Measurements from ENCODE around the gene KIAA1755.

Gene KIAA1755

GRCh38 chr20:38260378-38261053 lies at the start of gene KIAA1755:
KIAA1755 (minus strand) TSS chr20:38260735; CDS start chr20:38260500, 235 bp downstream.
- TF ChIP-seq CTCF (conservative IDR thresholded peaks at IDR 0.05), result no peak
- no peak within 1 kb of the TSS for H3K27ac ChIP-seq

- TF ChIP-seq CTCF (conservative IDR thresholded peaks at IDR 0.05), result no peak
- H3K27ac ChIP-seq, result no peak overlapping the region
Measured at GRCh38 chr20:38308447-38308846, 47.9 kb upstream of the KIAA1755 start.

GRCh38 chr20:38308047-38308438 lies 47.5 kb upstream of the KIAA1755 start:
- H3K27ac ChIP-seq, result no peak overlapping the region
- no peak for TF ChIP-seq CTCF (conservative IDR thresholded peaks at IDR 0.05)

- no peak for TF ChIP-seq CTCF (conservative IDR thresholded peaks at IDR 0.05)
- H3K27ac ChIP-seq, result no peak overlapping the region
Measured at GRCh38 chr20:38307371-38308046, 47.0 kb upstream of the KIAA1755 start.

GRCh38 chr20:38306379-38306778 lies 45.8 kb upstream of the KIAA1755 start:
- no peak for TF ChIP-seq CTCF (conservative IDR thresholded peaks at IDR 0.05)
- no peak overlapping the region for H3K27ac ChIP-seq

- H3K27ac ChIP-seq, result no peak overlapping the region
- TF ChIP-seq CTCF (conservative IDR thresholded peaks at IDR 0.05), result no peak
Measured at GRCh38 chr20:38305541-38305940, 45.0 kb upstream of the KIAA1755 start.

- no peak overlapping the region for H3K27ac ChIP-seq
- TF ChIP-seq CTCF (conservative IDR thresholded peaks at IDR 0.05), result peak; percentile 63
Measured at GRCh38 chr20:38304845-38305447, 44.4 kb upstream of the KIAA1755 start.
